Aortic smooth muscle cell (primary cell): ENCODE data around the gene CNNM1. TPM values are rescaled to one million over a fixed set of nuclear protein-coding genes. Genes with fewer than 3 reads are reported as not detected.

ENCODE experiments used
- total RNA-seq: library from RNA; depleted of rRNA; stranded (reverse); fragments of >200 nt; gene quantifications from 2 replicates; pipeline ENCODE4 v1.2.3, GENCODE V29; 2014

The CNNM1 gene
- total RNA-seq, result under 0.01 TPM in 1 of 2 replicates, not detected in the other

DNA sequence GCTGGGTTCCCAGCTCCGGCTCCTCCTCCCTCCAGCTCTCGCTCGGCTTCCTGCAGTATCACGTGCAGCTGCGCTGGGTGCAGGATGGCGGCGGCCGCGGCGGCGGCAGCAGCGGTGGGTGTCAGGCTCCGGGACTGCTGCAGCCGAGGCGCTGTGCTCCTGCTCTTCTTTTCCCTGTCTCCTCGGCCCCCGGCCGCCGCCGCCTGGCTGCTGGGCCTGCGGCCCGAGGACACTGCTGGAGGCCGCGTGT, at the start of gene CNNM1:
TSS of gene CNNM1 (plus strand) at position 53 of the 250 bp plus-strand sequence. CDS start at position 85, 32 bp downstream.

DNA sequence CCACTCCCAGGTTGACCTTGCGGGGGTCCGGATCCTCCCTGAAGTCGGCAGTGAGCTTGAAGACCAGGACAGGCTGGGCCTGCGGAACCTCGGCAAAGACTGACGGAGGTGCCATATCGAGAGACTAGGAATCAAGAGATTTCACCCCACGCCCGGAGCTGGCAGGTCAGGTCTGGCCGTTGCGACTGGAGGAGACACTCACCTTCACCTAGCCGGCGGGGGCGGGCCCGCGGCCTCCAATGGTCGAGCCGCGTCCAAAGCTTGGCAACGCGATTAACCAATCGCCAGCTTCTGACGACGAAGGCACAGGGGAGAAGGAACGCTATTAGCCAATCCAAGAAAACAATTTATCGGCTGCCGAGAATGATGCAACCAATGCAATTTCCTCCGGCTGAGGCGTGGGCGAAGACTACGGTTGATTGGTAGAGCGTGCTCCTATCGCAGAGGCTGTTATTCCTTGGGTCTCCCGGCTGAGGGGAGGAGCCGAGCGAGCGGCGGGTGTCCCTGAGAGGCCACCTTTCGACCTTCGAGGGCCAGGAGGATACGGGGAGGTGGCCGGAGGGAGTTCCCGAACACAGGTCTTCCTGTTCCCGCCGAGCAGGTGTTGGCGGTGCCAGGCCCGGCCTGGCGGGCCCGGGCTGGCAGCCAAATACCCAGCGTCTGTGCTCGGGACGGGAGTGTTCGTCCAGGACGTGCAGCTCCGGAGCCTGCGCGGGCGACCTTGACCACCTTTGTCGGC, 101.5 kb downstream of the CNNM1 start, which contains the start of gene GOT1:
TSS of gene GOT1 (minus strand) at position 174 of the 739 bp plus-strand sequence. CDS start at position 115, 59 bp downstream.

Other genes starting within 250 kb of the CNNM1 start
- not detected in 2 replicates for gene HPSE2, start 93.5 kb upstream of the CNNM1 start, total RNA-seq
- gene GOT1, start 101.3 kb downstream of the CNNM1 start, total RNA-seq, result 20.0 and 21.7 TPM in 2 replicates
- not detected in 2 replicates for gene NKX2-3, start 203.6 kb downstream of the CNNM1 start, total RNA-seq